Loucy (cell line): ENCODE results near the gene TCL1B.

ENCODE experiments used
- H2AFZ ChIP-seq: fragments of 200-600 bp; sonication (generic); 2 replicates; pipeline ENCODE4 v1.6.0; 2016; ENCODE audit warnings: antibody characterized with exemption, mild to moderate bottlenecking, low read length, moderate library complexity
- H3F3A ChIP-seq: fragments of 200-600 bp; 2 replicates; pipeline ENCODE4 v1.6.0; 2016; ENCODE audit warnings: antibody characterized with exemption, low read depth, mild to moderate bottlenecking
- H3K27me3 ChIP-seq: fragments of 200-600 bp; sonication (generic); 2 replicates; pipeline ENCODE4 v1.6.1; 2014; ENCODE audit warnings: low read length, mild to moderate bottlenecking; ENCODE audit not compliant: insufficient read depth, poor library complexity, severe bottlenecking
- H3K36me3 ChIP-seq: fragments of 200-600 bp; sonication (generic); 2 replicates; pipeline ENCODE4 v1.6.1; 2016; ENCODE audit warnings: low read length; ENCODE audit not compliant: insufficient read depth
- H3K4me1 ChIP-seq: fragments of 200-600 bp; sonication (generic); 2 replicates; pipeline ENCODE4 v1.5.1; 2014; ENCODE audit warnings: low read length, mild to moderate bottlenecking; ENCODE audit not compliant: insufficient read depth, poor library complexity, severe bottlenecking
- H3K4me2 ChIP-seq: fragments of 200-600 bp; sonication (generic); 2 replicates; pipeline ENCODE4 v1.6.0; 2014; ENCODE audit warnings: antibody characterized with exemption, low read length, low read depth, mild to moderate bottlenecking; ENCODE audit not compliant: poor library complexity, severe bottlenecking
- H3K4me3 ChIP-seq: fragments of 200-600 bp; sonication (generic); 2 replicates; pipeline ENCODE4 v1.5.1; 2014; ENCODE audit warnings: low read length, mild to moderate bottlenecking, mixed read lengths; ENCODE audit not compliant: poor library complexity, severe bottlenecking
- H3K79me2 ChIP-seq: fragments of 200-600 bp; sonication (generic); 2 replicates; pipeline ENCODE4 v1.6.1; 2014; ENCODE audit warnings: low read length; ENCODE audit not compliant: insufficient read depth
- H3K9ac ChIP-seq: fragments of 200-600 bp; sonication (generic); 2 replicates; pipeline ENCODE4 v1.6.0; 2014; ENCODE audit warnings: mild to moderate bottlenecking, low read depth, low read length, moderate library complexity; ENCODE audit not compliant: poor library complexity, severe bottlenecking
- H3K9me2 ChIP-seq: fragments of 200-600 bp; sonication (generic); replicated peaks from 2 replicates; pipeline ENCODE4 v1.6.1; 2016; ENCODE audit warnings: low read depth, low read length, mixed read lengths
- H3K9me3 ChIP-seq: fragments of 200-600 bp; sonication (generic); 2 replicates; pipeline ENCODE4 v1.6.1; 2014; ENCODE audit warnings: mild to moderate bottlenecking, antibody characterized with exemption, low read length, low read depth; ENCODE audit not compliant: insufficient read depth
- H4K20me1 ChIP-seq: fragments of 200-600 bp; sonication (generic); 2 replicates; pipeline ENCODE4 v1.6.0; 2014; ENCODE audit warnings: antibody characterized with exemption, low read length, mild to moderate bottlenecking; ENCODE audit not compliant: insufficient read depth, poor library complexity, severe bottlenecking
- CTCF ChIP-seq: fragments of 200-600 bp; sonication (generic); conservative IDR thresholded peaks from 2 replicates; pipeline ENCODE4 v1.5.1; 2014; ENCODE audit warnings: mild to moderate bottlenecking, antibody characterized with exemption, low read length
- EZH2phosphoT487 ChIP-seq: fragments of 200-600 bp; IDR thresholded peaks from 2 replicates; pipeline ENCODE4 v1.6.1; 2018; ENCODE audit warnings: antibody characterized with exemption, mild to moderate bottlenecking, moderate library complexity, borderline replicate concordance

TCL1B gene

GRCh38 chr14:95659990-95660385 lies 26.2 kb upstream of the TCL1B start:
- Histone ChIP-seq H3K4me1 (peaks cover 7% of the 10 kb centered on the region), H3K4me2 (no peak overlapping the region), H3K4me3 (no peak overlapping the region), H3K36me3 (no peaks in the 10 kb centered on the region), H2AFZ (no peak overlapping the region), H3K27me3 (no peaks in the 10 kb centered on the region), H3K9ac (no peak overlapping the region), H3K9me3 (no peaks in the 10 kb centered on the region), H4K20me1 (no peaks in the 10 kb centered on the region), H3K79me2 (no peaks in the 10 kb centered on the region), H3K9me2 (no peaks in the 10 kb centered on the region), H3F3A (no peaks in the 10 kb centered on the region)
- TF ChIP-seq EZH2phosphoT487 = no peak
- TF ChIP-seq CTCF = no peak

GRCh38 chr14:95660651-95661515 lies 25.3 kb upstream of the TCL1B start:
- Histone ChIP-seq H2AFZ (no peak overlapping the region), H3K9me2 (no peaks in the 10 kb centered on the region), H3K27me3 (no peaks in the 10 kb centered on the region), H3K9me3 (no peaks in the 10 kb centered on the region), H3K79me2 (no peaks in the 10 kb centered on the region), H3K4me2 (no peak overlapping the region), H4K20me1 (no peaks in the 10 kb centered on the region), H3F3A (no peaks in the 10 kb centered on the region), H3K4me1 (peaks cover 7% of the 10 kb centered on the region), H3K36me3 (no peaks in the 10 kb centered on the region), H3K4me3 (no peak overlapping the region), H3K9ac (no peak overlapping the region)
- TF ChIP-seq EZH2phosphoT487 (no peak), CTCF (no peak)

GRCh38 chr14:95662376-95663186 lies 23.6 kb upstream of the TCL1B start:
- Histone ChIP-seq H4K20me1 (no peaks in the 10 kb centered on the region), H3K4me3 (no peak overlapping the region), H3K9me2 (no peaks in the 10 kb centered on the region), H3K9ac (no peak overlapping the region), H3K4me2 (no peak overlapping the region), H3K4me1 (peaks cover 22% of the 10 kb centered on the region), H3K36me3 (no peaks in the 10 kb centered on the region), H2AFZ (peak overlapping the region; percentile 24), H3K79me2 (no peaks in the 10 kb centered on the region), H3K9me3 (no peaks in the 10 kb centered on the region), H3F3A (no peaks in the 10 kb centered on the region), H3K27me3 (no peaks in the 10 kb centered on the region)
- TF ChIP-seq CTCF = no peak
- TF ChIP-seq EZH2phosphoT487 = no peak
